HCT116 (cell line): ENCODE results near the gene SETD5. TPM values are rescaled to one million over a fixed set of nuclear protein-coding genes. Genes with fewer than 3 reads are reported as not detected.

Experiments
- ATAC-seq: fragments of 200-7000 bp; cut with Tn5 transposase; 2 replicates; pipeline ENCODE4 v1.9.1; 2020; ENCODE audit warnings: mild to moderate bottlenecking, moderate library complexity
- BruUV-seq: library from RNA; stranded (reverse); fragments of 400-500 nt; replicated peaks from 2 replicates; lab custom pipeline; 2021; lab: Mats Ljungman, UMichigan
- CTCF ChIA-PET: fragments of 300-600 bp; sonication (Branson Sonifier 250); formaldehyde crosslinking; loops from one replicate; lab custom pipeline; 2021; ENCODE audit warnings: antibody characterized with exemption; lab: Charles Lee
- POLR2A ChIA-PET: fragments of 300-600, 350-600 bp; sonication (Branson Sonifier 250); formaldehyde crosslinking; loops from one replicate; lab custom pipeline; 2021; ENCODE audit warnings: antibody characterized with exemption; lab: Charles Lee
- RAD21 ChIA-PET, 2 experiments: fragments of 300-600 bp; sonication (Branson Sonifier 250); formaldehyde crosslinking; loops; one replicate each; lab custom pipeline; 2023; ENCODE audit warnings: low total read pairs in 2 of 2; ENCODE audit not compliant: uncharacterized antibody in 2 of 2, unreplicated experiment in 2 of 2, low non-redundant PET in 1 of 2; lab: Charles Lee
- DNase-seq: peaks from one replicate; pipeline ENCODE4 v3.0.0-alpha.2; 2010; ENCODE audit warnings: low read depth, low spot score
- H2AFZ ChIP-seq: fragments of 200-600 bp; shearing (Covaris generic), sonication (generic); 2 replicates; pipeline ENCODE4 v1.6.1; 2017; ENCODE audit warnings: low read depth, mixed run types, mixed read lengths, antibody characterized with exemption, low read length; ENCODE audit not compliant: poor library complexity, severe bottlenecking
- H3K27ac ChIP-seq: 2 replicates; pipeline ENCODE4 v1.5.1; 2012; ENCODE audit warnings: low read depth, low read length
- H3K27me3 ChIP-seq: fragments of 200-600 bp; sonication (generic); 2 replicates; pipeline ENCODE4 v1.6.1; 2016; ENCODE audit warnings: mixed run types, low read length, mixed read lengths; ENCODE audit not compliant: insufficient read depth
- H3K36me3 ChIP-seq, 2 experiments: fragments of 200-500 bp in 1 of 2; fragments of 200-600 bp in 1 of 2; sonication (Bioruptor generic) in 1 of 2; sonication (generic) in 1 of 2; 2 replicates each; pipeline versions ENCODE4 v1.5.1 to v1.6.1; 2014 to 2016; ENCODE audit warnings: low read length in 2 of 2, inconsistent platforms in 1 of 2, mixed read lengths in 1 of 2, mixed run types in 1 of 2; ENCODE audit not compliant: insufficient read depth in 2 of 2, control insufficient read depth in 1 of 2
- H3K4me1 ChIP-seq, 2 experiments: fragments of 200-600 bp in 1 of 2; sonication (generic) in 1 of 2; 2 replicates each; pipeline versions ENCODE4 v1.5.1 to v1.6.1; 2012 to 2017; ENCODE audit warnings: low read length in 2 of 2, inconsistent platforms in 1 of 2, mild to moderate bottlenecking in 1 of 2, mixed read lengths in 1 of 2, mixed run types in 1 of 2, moderate library complexity in 1 of 2; ENCODE audit not compliant: insufficient read depth in 2 of 2, control insufficient read depth in 1 of 2
- H3K4me2 ChIP-seq: fragments of 200-600 bp; sonication (generic); 2 replicates; pipeline ENCODE4 v1.6.1; 2017; ENCODE audit warnings: mixed run types, low read length, mixed read lengths
- H3K4me3 ChIP-seq, 2 experiments: fragments of 200-600 bp in 1 of 2; sonication (generic) in 1 of 2; replicated peaks in 1 of 2; 2 replicates each; pipeline ENCODE4 v1.5.1; 2011 to 2016; ENCODE audit warnings: low read length in 2 of 2, control low read depth in 1 of 2, low read depth in 1 of 2, mild to moderate bottlenecking in 1 of 2, mixed read lengths in 1 of 2, mixed run types in 1 of 2
- H3K79me2 ChIP-seq: fragments of 200-600 bp; sonication (generic); 2 replicates; pipeline ENCODE4 v1.6.1; 2017; ENCODE audit warnings: mild to moderate bottlenecking, mixed run types, low read length, moderate library complexity, mixed read lengths; ENCODE audit not compliant: insufficient read depth
- H3K9ac ChIP-seq: fragments of 200-600 bp; sonication (generic); 2 replicates; pipeline ENCODE4 v1.6.1; 2016; ENCODE audit warnings: low read length, mixed read lengths
- H3K9me2 ChIP-seq: fragments of 200-600 bp; sonication (generic), shearing (Covaris generic); 2 replicates; pipeline ENCODE4 v1.6.1; 2017; ENCODE audit warnings: mixed run types, mild to moderate bottlenecking, moderate library complexity; ENCODE audit not compliant: insufficient read depth
- H3K9me3 ChIP-seq, 2 experiments: fragments of 200-500 bp in 1 of 2; fragments of 200-600 bp in 1 of 2; sonication (Bioruptor generic) in 1 of 2; sonication (generic) in 1 of 2; 2 replicates each; pipeline ENCODE4 v1.6.1; 2014 to 2017; ENCODE audit warnings: low read length in 2 of 2, mixed read lengths in 2 of 2, inconsistent platforms in 1 of 2, low read depth in 1 of 2, mild to moderate bottlenecking in 1 of 2, mixed run types in 1 of 2, moderate library complexity in 1 of 2; ENCODE audit not compliant: control insufficient read depth in 1 of 2, insufficient read depth in 1 of 2
- H4K20me1 ChIP-seq: fragments of 200-600 bp; sonication (generic), shearing (Covaris generic); 2 replicates; pipeline ENCODE4 v1.6.1; 2017; ENCODE audit warnings: mixed run types, mild to moderate bottlenecking, moderate library complexity; ENCODE audit not compliant: insufficient read depth
- ATF3 ChIP-seq: IDR thresholded peaks from 2 replicates; pipeline ENCODE4 v1.6.1; 2012
- EGR1 ChIP-seq: IDR thresholded peaks from 2 replicates; pipeline ENCODE4 v1.6.1; 2012; ENCODE audit warnings: low read depth
- ELF1 ChIP-seq: IDR thresholded peaks from 2 replicates; pipeline ENCODE4 v1.6.1; 2012; ENCODE audit warnings: low read depth, borderline replicate concordance
- EZH2 ChIP-seq: fragments of 200-600 bp; sonication (generic); IDR thresholded peaks from 2 replicates; pipeline ENCODE4 v1.6.1; 2017; ENCODE audit warnings: antibody characterized with exemption, mixed run types
- FOSL1 ChIP-seq: IDR thresholded peaks from 2 replicates; pipeline ENCODE4 v1.6.1; 2012; ENCODE audit warnings: low read depth
- REST ChIP-seq: IDR thresholded peaks from 2 replicates; pipeline ENCODE4 v1.6.1; 2012; ENCODE audit warnings: low read depth
- SIN3A ChIP-seq: IDR thresholded peaks from 2 replicates; pipeline ENCODE4 v1.6.1; 2012; ENCODE audit warnings: low read depth
- SP1 ChIP-seq: IDR thresholded peaks from 2 replicates; pipeline ENCODE4 v1.6.1; 2012; ENCODE audit warnings: low read depth
- TCF7L2 ChIP-seq: IDR thresholded peaks from 2 replicates; pipeline ENCODE4 v1.7.0; 2011; ENCODE audit warnings: borderline replicate concordance, inconsistent platforms; ENCODE audit not compliant: insufficient read depth, insufficient read length; ENCODE audit errors: extremely low read depth
- YY1 ChIP-seq: IDR thresholded peaks from 2 replicates; pipeline ENCODE4 v1.6.1; 2011; ENCODE audit warnings: low read length, low read depth, moderate library complexity, mild to moderate bottlenecking; ENCODE audit not compliant: insufficient replicate concordance; ENCODE audit errors: extremely low read depth
- ZBTB33 ChIP-seq: IDR thresholded peaks from 2 replicates; pipeline ENCODE4 v1.6.1; 2011; ENCODE audit warnings: mild to moderate bottlenecking, low read length, moderate library complexity; ENCODE audit not compliant: insufficient replicate concordance; ENCODE audit errors: extremely low read depth
- ZNF274 ChIP-seq: fragments of 200-500 bp; sonication (Bioruptor generic); IDR thresholded peaks from 2 replicates; pipeline ENCODE4 v1.6.1; 2014; ENCODE audit warnings: mild to moderate bottlenecking, low read depth, low read length, inconsistent platforms
- intact Hi-C: fragments of 100-400 bp; cut with micrococcal nuclease; formaldehyde crosslinking; loops from 2 replicates; pipeline ENCODE4 v1.10.0; 2022
- total RNA-seq: library from RNA; stranded (reverse); gene quantifications from one replicate; pipeline ENCODE4 v1.2.1, GENCODE V29; 2021; ENCODE audit not compliant: unreplicated experiment

SETD5 gene
- total RNA-seq, 1 experiment from 2014 or later, result 141 TPM

- no peak for TF ChIP-seq TCF7L2
- TF ChIP-seq EZH2, result no peak
- TF ChIP-seq ATF3, result no peak
- no peak for TF ChIP-seq SP1
- no peak for TF ChIP-seq ZBTB33
- TF ChIP-seq REST, result no peak
- no peak for TF ChIP-seq FOSL1
- no peak for TF ChIP-seq ELF1
- TF ChIP-seq YY1, result no peak
- no peak for TF ChIP-seq ZNF274
- no peak for TF ChIP-seq EGR1
- TF ChIP-seq SIN3A, result no peak
- RAD21 ChIA-PET, result no interaction called here
- Histone ChIP-seq H3K9me3 (no peaks in the 10 kb centered on the region), H4K20me1 (no peaks in the 10 kb centered on the region), H3K27me3 (no peaks in the 10 kb centered on the region), H3K36me3 (peaks cover 45 to 48% of the 10 kb centered on the region in 2 experiments; a peak in 3 of 4 replicates), H3K79me2 (peaks cover 9% of the 10 kb centered on the region), H3K9me2 (no peaks in the 10 kb centered on the region), H3K9ac (no peak overlapping the region), H3K4me2 (no peak overlapping the region), H2AFZ (no peak overlapping the region), H3K4me1 (no peaks in the 10 kb centered on the region), H3K27ac (no peak overlapping the region), H3K4me3 (no peak overlapping the region)
- ATAC-seq, result no peak
- intact Hi-C loops, result no loop called here
- no peak for DNase-seq
- CTCF ChIA-PET, result no interaction called here
- no TSS peak for BruUV-seq
- POLR2A ChIA-PET, result no interaction called here
These were observed 82.8 kb downstream of the SETD5 start for GRCh38 chr3:9480265-9480664.
